Eye (tissue), 1 donor: ENCODE results near the gene CCDC183.

ENCODE experiments used
- DNase-seq: peaks from one replicate; pipeline ENCODE4 v3.0.0-alpha.2; 2015

Gene CCDC183

DNA sequence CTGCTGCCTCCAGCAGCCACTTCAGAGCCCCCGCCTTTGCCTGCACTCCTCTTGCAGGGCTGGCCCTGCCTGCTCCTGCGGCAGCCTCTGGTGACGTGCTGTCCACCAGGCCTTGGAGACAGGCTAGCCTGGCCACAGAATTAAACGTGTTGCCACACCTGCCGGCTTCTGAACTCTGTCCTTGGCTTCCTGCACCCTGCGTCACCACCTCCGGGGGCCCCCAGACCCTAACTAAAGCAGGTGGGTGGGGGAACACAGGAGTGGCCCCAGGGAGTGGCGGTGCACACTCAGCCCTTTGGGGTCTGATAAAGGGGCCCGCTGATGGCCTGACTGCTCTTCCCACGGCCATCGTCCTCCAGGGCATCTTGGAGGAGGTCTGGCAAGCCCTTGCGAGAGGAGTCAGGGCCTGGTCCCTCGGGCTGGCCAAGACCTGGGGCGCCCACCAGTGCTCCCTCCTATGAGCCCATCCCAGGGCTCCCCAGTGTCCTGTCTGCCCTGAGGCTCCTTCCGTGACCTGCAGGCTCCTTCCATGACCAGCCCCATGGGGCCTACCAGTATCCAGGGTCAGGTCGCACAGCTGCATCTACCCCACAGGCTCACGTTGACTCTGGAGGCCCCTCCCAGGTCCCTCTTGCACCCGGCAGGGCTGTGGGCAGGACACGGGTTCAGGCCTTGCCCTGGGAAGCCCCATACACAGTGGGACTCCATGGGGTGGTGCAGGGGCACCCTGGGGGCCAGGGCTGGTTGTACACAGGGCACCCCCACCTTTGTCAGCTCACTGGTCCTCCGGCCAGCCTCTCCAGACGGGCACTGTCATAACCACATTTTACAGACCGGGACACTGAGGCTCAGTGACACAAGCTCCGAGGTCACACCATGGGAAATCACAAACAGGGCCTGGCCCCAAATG lies 55.0 kb downstream of the CCDC183 start:
- no peak for DNase-seq

DNA sequence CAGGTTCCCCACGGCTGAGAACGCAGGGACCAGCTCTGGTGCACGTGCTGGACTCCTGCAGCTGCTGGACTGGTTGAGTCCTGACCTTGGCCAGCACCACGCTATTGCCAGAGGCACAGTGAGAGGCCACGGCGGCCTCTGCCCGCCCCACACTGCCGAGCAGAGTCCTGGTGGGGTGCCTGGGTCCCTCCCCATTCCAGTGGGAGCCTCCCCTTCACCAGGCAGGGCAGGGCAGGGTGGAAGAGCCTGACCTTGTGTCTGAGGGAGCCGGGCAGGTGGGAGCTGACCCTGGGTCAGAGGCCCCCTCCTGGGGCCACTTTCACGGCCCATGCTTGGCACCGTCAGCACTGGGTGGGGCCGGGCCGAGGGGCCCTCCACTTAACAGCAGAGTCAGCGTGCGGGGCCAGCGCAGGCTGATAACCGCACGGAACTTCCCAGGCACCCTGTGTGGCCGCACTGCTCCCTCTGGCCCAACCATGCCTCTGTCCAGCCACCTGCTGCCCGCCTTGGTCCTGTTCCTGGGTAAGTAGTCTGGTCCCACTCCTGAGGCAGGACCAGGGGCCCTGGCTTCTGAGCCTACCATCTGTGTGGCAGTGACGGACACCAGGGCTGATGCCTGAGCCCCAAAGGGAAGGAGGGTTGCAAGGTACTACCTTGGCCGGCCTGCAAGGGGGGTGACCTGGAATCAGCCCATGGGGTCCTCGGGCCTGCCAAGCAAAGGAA lies 56.0 kb downstream of the CCDC183 start, which contains the start of gene MAMDC4:
Gene MAMDC4, plus strand, starts transcription at position 406 of the 723 bp plus-strand sequence. Its CDS starts 71 bp downstream, at position 477.
- DNase-seq = no peak

DNA sequence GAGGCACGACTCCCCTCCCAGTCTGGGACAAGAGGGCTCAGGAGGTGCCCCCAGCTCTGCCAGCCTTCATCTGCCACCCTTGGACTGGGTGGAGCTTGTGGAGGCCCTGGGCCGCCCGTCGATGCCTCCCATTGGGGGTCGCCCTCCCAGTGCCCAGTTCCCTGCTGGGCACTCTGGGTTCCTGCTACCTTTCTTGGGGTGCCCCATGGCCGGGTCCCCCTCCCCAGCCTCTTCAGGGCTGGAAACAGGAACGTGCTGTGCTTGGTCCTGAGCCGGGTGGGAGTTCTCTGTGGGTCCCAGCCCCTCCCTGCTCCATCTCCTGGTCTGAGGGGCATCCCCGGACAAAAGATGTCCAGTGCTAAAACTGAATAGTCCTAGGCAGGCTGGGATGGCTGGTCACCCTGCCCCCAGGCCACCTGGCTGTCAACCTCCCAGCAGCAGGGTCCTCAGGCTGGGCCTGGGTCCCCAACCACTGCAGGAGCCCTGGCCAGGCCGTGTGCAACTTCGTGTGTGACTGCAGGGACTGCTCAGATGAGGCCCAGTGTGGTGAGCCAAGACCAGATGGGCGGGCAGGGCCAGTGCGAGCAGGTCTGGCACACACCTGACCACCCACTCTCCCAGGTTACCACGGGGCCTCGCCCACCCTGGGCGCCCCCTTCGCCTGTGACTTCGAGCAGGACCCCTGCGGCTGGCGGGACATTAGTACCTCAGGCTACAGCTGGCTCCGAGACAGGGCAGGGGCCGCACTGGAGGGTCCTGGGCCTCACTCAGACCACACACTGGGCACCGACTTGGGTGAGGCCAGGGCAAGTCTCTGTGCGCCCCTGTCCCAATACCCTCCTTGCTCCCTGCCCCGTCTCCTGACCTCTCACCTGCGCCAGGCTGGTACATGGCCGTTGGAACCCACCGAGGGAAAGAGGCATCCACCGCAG lies 56.8 kb downstream of the CCDC183 start:
- DNase-seq = no peak

DNA sequence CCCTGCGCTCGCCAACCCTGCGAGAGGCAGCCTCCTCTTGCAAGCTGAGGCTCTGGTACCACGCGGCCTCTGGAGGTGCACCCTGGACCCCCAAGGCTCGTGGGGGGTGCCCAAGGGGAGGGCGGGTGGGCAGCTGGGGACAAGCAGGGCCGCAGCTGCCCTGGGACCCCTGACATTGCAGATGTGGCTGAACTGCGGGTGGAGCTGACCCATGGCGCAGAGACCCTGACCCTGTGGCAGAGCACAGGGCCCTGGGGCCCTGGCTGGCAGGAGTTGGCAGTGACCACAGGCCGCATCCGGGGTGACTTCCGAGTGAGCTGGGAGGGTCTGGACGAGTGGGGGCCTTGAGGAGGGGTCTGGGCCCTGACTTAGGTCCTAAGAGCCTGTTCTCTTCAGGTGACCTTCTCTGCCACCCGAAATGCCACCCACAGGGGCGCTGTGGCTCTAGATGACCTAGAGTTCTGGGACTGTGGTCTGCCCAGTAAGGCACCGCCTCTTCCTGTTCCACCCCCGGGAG lies 57.5 kb downstream of the CCDC183 start:
- no peak for DNase-seq

DNA sequence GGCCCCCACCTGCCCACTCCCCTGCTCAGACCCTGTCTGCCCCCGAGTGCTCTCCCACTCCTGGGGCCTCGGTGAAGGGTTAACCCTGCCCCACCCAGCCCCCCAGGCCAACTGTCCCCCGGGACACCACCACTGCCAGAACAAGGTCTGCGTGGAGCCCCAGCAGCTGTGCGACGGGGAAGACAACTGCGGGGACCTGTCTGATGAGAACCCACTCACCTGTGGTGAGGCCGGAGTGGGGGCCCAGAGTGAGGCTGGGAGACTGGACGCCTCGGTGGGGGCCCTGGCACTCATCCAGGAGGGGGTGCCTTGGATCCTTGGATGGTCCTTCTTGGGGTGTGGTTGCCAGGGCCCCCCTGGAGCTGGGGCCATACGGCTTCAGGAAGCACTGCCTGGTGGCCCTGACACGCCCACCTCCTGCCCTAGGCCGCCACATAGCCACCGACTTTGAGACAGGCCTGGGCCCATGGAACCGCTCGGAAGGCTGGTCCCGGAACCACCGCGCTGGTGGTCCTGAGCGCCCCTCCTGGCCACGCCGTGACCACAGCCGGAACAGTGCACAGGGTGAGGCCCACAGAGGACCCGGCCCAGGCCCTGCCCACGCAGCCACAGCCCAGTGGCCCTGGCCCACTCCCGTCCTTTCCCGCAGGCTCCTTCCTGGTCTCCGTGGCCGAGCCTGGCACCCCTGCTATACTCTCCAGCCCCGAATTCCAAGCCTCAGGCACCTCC lies 58.1 kb downstream of the CCDC183 start:
- no peak for DNase-seq

DNA sequence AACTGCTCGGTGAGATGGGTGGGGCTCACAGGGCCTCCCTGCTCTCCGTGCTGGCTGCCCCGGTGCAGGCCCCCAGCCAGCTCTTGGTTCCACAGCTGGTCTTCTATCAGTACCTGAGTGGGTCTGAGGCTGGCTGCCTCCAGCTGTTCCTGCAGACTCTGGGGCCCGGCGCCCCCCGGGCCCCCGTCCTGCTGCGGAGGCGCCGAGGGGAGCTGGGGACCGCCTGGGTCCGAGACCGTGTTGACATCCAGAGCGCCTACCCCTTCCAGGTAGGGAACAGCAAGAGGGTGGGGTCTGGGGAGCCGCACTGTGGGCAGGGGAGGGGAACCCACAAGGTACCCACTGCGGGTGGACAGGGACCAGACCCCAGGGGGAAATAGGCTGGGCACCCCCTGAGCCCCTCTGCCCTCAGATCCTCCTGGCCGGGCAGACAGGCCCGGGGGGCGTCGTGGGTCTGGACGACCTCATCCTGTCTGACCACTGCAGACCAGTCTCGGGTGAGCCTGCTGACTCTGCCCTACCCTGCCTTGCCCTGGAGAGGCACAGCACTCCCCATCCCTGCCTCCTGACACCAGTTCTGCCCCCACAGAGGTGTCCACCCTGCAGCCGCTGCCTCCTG lies 58.8 kb downstream of the CCDC183 start:
- DNase-seq = no peak

DNA sequence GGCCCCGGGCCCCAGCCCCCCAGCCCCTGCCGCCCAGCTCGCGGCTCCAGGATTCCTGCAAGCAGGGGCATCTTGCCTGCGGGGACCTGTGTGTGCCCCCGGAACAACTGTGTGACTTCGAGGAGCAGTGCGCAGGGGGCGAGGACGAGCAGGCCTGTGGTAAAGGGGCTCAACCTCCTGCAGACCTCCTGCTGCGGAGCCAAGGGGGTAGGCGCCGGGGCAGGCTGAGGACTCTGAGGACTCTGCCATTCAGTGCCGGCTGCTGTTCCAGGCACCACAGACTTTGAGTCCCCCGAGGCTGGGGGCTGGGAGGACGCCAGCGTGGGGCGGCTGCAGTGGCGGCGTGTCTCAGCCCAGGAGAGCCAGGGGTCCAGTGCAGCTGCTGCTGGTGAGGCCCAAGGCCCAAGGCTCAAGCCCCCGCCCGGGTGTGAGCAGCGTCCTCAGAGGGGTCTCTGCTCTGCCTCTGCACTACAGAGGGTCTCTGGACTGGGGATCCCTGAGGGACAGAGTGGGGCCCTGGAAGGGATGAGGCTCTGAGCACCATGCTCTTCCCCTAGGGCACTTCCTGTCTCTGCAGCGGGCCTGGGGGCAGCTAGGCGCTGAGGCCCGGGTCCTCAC lies 59.4 kb downstream of the CCDC183 start:
- no peak for DNase-seq

DNA sequence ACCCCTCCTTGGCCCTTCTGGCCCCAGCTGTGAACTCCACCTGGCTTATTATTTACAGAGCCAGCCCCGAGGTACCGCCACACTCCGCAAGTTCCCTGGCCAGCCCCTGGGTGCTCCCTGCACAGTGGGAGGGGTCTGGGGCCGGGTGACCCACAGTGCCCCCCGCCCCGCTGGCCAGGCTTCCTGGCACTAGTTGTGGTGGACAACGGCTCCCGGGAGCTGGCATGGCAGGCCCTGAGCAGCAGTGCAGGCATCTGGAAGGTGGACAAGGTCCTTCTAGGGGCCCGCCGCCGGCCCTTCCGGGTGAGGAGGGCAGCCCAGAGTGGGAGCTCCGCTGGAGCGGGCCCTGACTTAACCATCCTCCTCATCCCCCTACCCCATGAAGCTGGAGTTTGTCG lies 59.9 kb downstream of the CCDC183 start:
- no peak for DNase-seq

DNA sequence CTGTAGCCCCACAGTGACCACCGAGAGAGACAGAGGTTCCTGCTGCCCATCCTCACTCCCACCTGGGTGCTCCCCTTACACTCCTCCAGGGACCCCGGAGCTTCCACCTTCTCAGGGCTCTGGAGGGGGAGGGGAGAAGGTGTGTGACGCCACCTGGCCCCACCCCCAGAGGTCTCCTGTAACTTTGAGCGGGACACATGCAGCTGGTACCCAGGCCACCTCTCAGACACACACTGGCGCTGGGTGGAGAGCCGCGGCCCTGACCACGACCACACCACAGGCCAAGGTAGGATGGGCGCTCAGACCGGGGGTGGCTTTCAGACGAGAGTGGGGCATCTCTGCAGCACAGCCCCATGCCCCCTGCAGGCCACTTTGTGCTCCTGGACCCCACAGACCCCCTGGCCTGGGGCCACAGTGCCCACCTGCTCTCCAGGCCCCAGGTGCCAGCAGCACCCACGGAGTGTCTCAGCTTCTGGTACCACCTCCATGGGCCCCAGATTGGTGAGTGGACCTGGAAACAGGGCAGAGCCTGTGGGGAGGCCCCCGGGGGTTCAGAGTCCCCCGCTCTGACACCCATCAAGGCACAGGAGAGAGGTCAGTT lies 60.5 kb downstream of the CCDC183 start:
- no peak for DNase-seq

DNA sequence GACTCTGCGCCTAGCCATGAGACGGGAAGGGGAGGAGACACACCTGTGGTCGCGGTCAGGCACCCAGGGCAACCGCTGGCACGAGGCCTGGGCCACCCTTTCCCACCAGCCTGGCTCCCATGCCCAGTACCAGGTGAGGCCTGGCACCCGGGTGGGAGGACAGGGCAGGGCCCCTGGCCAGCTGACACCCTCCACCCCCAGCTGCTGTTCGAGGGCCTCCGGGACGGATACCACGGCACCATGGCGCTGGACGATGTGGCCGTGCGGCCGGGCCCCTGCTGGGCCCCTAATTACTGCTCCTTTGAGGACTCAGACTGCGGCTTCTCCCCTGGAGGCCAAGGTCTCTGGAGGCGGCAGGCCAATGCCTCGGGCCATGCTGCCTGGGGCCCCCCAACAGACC lies 61.0 kb downstream of the CCDC183 start:
- no peak for DNase-seq
